ENCODE measurements around the gene CFAP100. TPM values are rescaled to one million over a fixed set of nuclear protein-coding genes. Genes with fewer than 3 reads are reported as not detected.

CFAP100 gene
- total and polyA plus RNA-seq, 10 of the 15 experiments (the other 5 are each of a cell fraction or from before 2014, with no cell fraction given) = 0.04 to 0.27 TPM; not detected in 8

DNA sequence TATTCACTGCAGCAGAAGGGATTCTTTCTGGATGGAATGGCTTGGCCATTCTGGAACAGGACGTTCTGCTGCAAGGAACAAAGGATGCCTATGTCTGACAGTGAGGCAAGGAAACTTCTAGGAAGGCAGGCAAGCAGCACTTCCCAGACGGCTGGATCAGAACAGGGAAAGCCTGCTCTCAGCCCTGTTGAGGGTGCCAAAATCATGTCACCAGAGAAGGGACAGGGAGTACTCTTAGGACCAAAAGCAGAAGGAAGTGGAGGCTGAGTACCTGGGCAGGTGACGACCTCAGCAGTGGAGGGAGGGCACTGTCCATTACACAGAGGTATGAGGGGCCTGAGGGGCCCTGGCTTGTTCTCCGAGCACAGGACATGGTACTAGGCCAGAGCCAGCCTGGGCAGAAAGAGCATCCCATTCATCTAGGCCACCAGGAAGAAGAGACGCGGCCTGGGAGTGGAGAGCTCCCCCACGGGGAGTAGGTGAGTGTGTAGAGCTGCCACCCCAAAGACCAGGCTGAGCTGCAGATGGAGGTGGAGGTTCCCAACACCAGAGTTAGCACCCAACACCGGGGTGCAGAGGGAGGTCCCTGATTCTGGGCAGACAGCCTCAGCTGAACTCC is 47.1 kb upstream of the CFAP100 start:
- no peak overlapping the region for H3K4me2 ChIP-seq (ENCODE audit: control insufficient read depth, insufficient read depth)
- no peak for ATAC-seq
- no TSS peak for BruUV-seq (replicated peaks)
- H2AFZ ChIP-seq (ENCODE audit: control insufficient read depth, low read depth, low read length) = no peak overlapping the region
- no peaks in the 10 kb centered on the region for H3K36me3 ChIP-seq (ENCODE audit: control insufficient read depth in 2 of 2, insufficient read depth in 2 of 2, low read length in 1 of 2)
- FAIRE-seq = no peak
- CTCF ChIA-PET = no interaction called here
- in situ Hi-C loops (cut with MboI) (no loop called here), intact Hi-C loops (cut with micrococcal nuclease; ENCODE audit: unreplicated experiment) (no loop called here)
- no peaks in the 10 kb centered on the region for H3K79me2 ChIP-seq (ENCODE audit: control insufficient read depth, insufficient read depth, low read length)
- H3K9ac ChIP-seq (ENCODE audit: control insufficient read depth, insufficient read depth, low read length) = no peak overlapping the region
- no peaks in the 10 kb centered on the region for H3K9me3 ChIP-seq (replicated peaks; ENCODE audit: control insufficient read depth, insufficient read depth, low read length)
- no peak overlapping the region for H3K4me3 ChIP-seq
- RAD21 ChIA-PET (ENCODE audit: unreplicated experiment) = no interaction called here
- no peaks in the 10 kb centered on the region for H4K20me1 ChIP-seq (ENCODE audit: control insufficient read depth, insufficient read depth)
- POLR2A ChIA-PET = no interaction called here
- SMC1A ChIA-PET (ENCODE audit: uncharacterized antibody, unreplicated experiment) = no interaction called here
- TF ChIP-seq TCF12 (IDR thresholded peaks at IDR 0.05; ENCODE audit: low read depth, low read length) = no peak
- H3K27ac ChIP-seq (ENCODE audit: control insufficient read depth, insufficient read depth) = no peak overlapping the region
- WGBS (ENCODE audit: insufficient coverage, insufficient replicate concordance, low lambda C conversion rate, missing lambda C conversion rate) = 28% methylated on average over 8 of the region's 8 CpGs
- H3K27me3 ChIP-seq (replicated peaks in 1 of 2; ENCODE audit: control insufficient read depth in 2 of 2, insufficient read depth in 2 of 2, low read length in 1 of 2) = no peaks in the 10 kb centered on the region; a peak in 1 of 4 replicates
- no peak for DNase-seq (ENCODE audit: low read depth, low spot score)
- H3K4me1 ChIP-seq (ENCODE audit: control insufficient read depth, insufficient read depth, low read length) = no peaks in the 10 kb centered on the region

DNA sequence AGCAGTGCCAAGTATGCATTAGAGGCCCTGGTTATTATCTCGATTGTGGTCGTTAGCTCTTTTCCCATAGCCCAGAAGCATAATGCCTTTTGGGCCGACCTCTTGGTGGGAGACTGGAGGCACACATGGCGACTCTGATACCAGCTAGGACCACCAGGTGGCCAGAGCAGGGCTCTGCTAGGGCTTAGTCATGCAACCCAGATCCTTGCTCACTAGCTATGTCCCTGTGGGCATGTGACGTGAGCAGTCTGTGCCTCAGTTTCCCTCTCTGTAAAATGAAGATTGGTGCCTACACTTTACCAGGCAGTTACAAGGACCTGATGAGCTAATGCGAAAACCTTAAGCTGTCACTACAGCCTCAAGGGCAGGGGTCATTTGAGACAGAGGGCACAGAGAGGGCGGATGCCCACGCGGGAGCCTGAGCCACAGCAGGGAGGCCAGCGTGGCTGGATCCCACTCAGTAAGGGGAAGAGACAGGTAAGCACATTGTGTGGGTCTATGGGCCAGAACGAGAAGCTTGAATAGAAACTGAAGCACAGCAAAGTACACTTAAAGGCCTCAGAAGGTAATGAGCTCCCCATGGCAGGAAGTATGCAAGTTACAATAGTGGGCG is 46.3 kb upstream of the CFAP100 start:
- no peak overlapping the region for H2AFZ ChIP-seq (ENCODE audit: control insufficient read depth, low read depth, low read length)
- no peaks in the 10 kb centered on the region for H3K79me2 ChIP-seq (ENCODE audit: control insufficient read depth, insufficient read depth, low read length)
- no peaks in the 10 kb centered on the region for H3K9me3 ChIP-seq (replicated peaks; ENCODE audit: control insufficient read depth, insufficient read depth, low read length)
- no peaks in the 10 kb centered on the region; a peak in 1 of 4 replicates for H3K27me3 ChIP-seq (replicated peaks in 1 of 2; ENCODE audit: control insufficient read depth in 2 of 2, insufficient read depth in 2 of 2, low read length in 1 of 2)
- ChIA-PET POLR2A (no interaction called here), SMC1A (ENCODE audit: uncharacterized antibody, unreplicated experiment) (no interaction called here), CTCF (interaction anchor here (0.7 to 1.4 kb wide), 2 partner anchors 40 to 125 kb away, joined by 3 to 4 read pairs; no protein-coding TSS in a partner anchor), RAD21 (ENCODE audit: unreplicated experiment) (interaction anchor here (0.9 kb wide), 1 partner anchor 40 kb away, joined by 3 read pairs; no protein-coding TSS in a partner anchor)
- in situ Hi-C loops (cut with MboI) = no loop called here
- FAIRE-seq (no peak), DNase-seq (ENCODE audit: low read depth, low spot score) (no peak), ATAC-seq (peak; percentile 56; the same call in 2 of the 3 replicates)
- TF ChIP-seq CTCF (IDR thresholded peaks at IDR 0.05 in 2 of 3, conservative IDR thresholded peaks at IDR 0.05 in 1 of 3; ENCODE audit: control insufficient read depth in 2 of 3, extremely low read depth in 1 of 3, insufficient read depth in 1 of 3, low read depth in 3 of 3, low read length in 3 of 3) = peak; percentile 5 to 19 (median 8); a peak in 2 of 6 replicates
- no peak for TF ChIP-seq REST (IDR thresholded peaks at IDR 0.05; ENCODE audit: low read depth, low read length)
- no peak for TF ChIP-seq ELK1 (IDR thresholded peaks at IDR 0.05; ENCODE audit: low read depth, low read length)
- no peaks in the 10 kb centered on the region for H4K20me1 ChIP-seq (ENCODE audit: control insufficient read depth, insufficient read depth)
- BruUV-seq (replicated peaks) = no TSS peak
- intact Hi-C loops (cut with micrococcal nuclease; ENCODE audit: unreplicated experiment) = no loop called here
- no peak overlapping the region for H3K4me2 ChIP-seq (ENCODE audit: control insufficient read depth, insufficient read depth)
- no peak overlapping the region for H3K9ac ChIP-seq (ENCODE audit: control insufficient read depth, insufficient read depth, low read length)
- H3K4me3 ChIP-seq = no peak overlapping the region
- H3K36me3 ChIP-seq (ENCODE audit: control insufficient read depth in 2 of 2, insufficient read depth in 2 of 2, low read length in 1 of 2) = no peaks in the 10 kb centered on the region
- no peaks in the 10 kb centered on the region for H3K4me1 ChIP-seq (ENCODE audit: control insufficient read depth, insufficient read depth, low read length)
- H3K27ac ChIP-seq (ENCODE audit: control insufficient read depth, insufficient read depth) = no peak overlapping the region
- WGBS (ENCODE audit: insufficient coverage, insufficient replicate concordance, low lambda C conversion rate, missing lambda C conversion rate) = 36% methylated on average over 12 of the region's 12 CpGs

All from GM12878 (cell line).